ENCODE measurements around the gene MLX.
"Not testable (repeated sequence)": the region's sequence is repeated elsewhere in the genome, so short reads cannot be mapped to it uniquely, and the experiment has no call there.

The MLX gene

GRCh38 chr17:42536372-42537155 is 30.3 kb upstream of the MLX start:
- DNase-seq (ENCODE audit: low spot score), result peak; percentile 89

GRCh38 chr17:42537156-42537805 is 29.6 kb upstream of the MLX start:
- no peak for DNase-seq (ENCODE audit: low spot score)

- DNase-seq (ENCODE audit: low spot score), result no peak
These were observed 29.0 kb upstream of the MLX start for GRCh38 chr17:42537826-42538451.

GRCh38 chr17:42538482-42538881 is 28.4 kb upstream of the MLX start:
- no peak for DNase-seq (ENCODE audit: low spot score)

- DNase-seq (ENCODE audit: low spot score), result not testable (repeated sequence)
These were observed 26.3 kb upstream of the MLX start for GRCh38 chr17:42540558-42540957.

GRCh38 chr17:42541041-42541833 is 25.7 kb upstream of the MLX start:
- DNase-seq (ENCODE audit: low spot score), result no peak

GRCh38 chr17:42543190-42544079 is 23.5 kb upstream of the MLX start:
- no peak for DNase-seq (ENCODE audit: low spot score)

- no peak for DNase-seq (ENCODE audit: low spot score)
These were observed 22.0 kb upstream of the MLX start for GRCh38 chr17:42544874-42545283.

- not testable (repeated sequence) for DNase-seq (ENCODE audit: low spot score)
These were observed 21.0 kb upstream of the MLX start for GRCh38 chr17:42545755-42546505.

GRCh38 chr17:42547001-42547461 is 19.9 kb upstream of the MLX start:
- DNase-seq (ENCODE audit: low spot score), result peak; percentile 54

GRCh38 chr17:42547698-42548069 is 19.2 kb upstream of the MLX start:
- DNase-seq (ENCODE audit: low spot score), result no peak

GRCh38 chr17:42548070-42548837 is 18.6 kb upstream of the MLX start:
- DNase-seq (ENCODE audit: low spot score), result peak; percentile 92

- no peak for DNase-seq (ENCODE audit: low spot score)
These were observed 17.7 kb upstream of the MLX start for GRCh38 chr17:42548993-42549755.

GRCh38 chr17:42552736-42553135 is 14.2 kb upstream of the MLX start, which contains the start of gene HSD17B1:
Gene HSD17B1, plus strand, starts transcription at chr17:42552923. Its CDS starts 11 bp downstream, at chr17:42552934.
- DNase-seq (ENCODE audit: low spot score), result not testable (repeated sequence)

- DNase-seq (ENCODE audit: low spot score), result no peak
These were observed 13.6 kb upstream of the MLX start for GRCh38 chr17:42553161-42553818.

GRCh38 chr17:42553866-42554249 is 13.0 kb upstream of the MLX start:
- DNase-seq (ENCODE audit: low spot score), result no peak

- DNase-seq (ENCODE audit: low spot score), result peak; percentile 96
These were observed 12.4 kb upstream of the MLX start for GRCh38 chr17:42554250-42555121.
